SK-N-SH treated with all-trans-retinoic acid at 6 μM for 48 hours (cell line): ENCODE measurements around the gene FAM228B.

Source experiments
- ATAC-seq: fragments of 200-7000 bp; cut with Tn5 transposase; 3 replicates; pipeline ENCODE4 v1.9.1; 2020; ENCODE audit warnings: mild to moderate bottlenecking, moderate library complexity
- ARNTL ChIP-seq: fragments of 450-650 bp; formaldehyde crosslinking; IDR thresholded peaks from 2 replicates; pipeline ENCODE4 v1.5.0; 2020; ENCODE audit warnings: low read depth, mild to moderate bottlenecking, moderate library complexity, borderline replicate concordance
- BACH2 ChIP-seq: fragments of 250-450 bp; sonication (Bioruptor Pico); IDR thresholded peaks from 2 replicates; pipeline ENCODE4 v1.9.0; 2021; ENCODE audit warnings: mild to moderate bottlenecking, borderline replicate concordance
- CSDC2 ChIP-seq: fragments of 250-450 bp; sonication (Bioruptor Pico); IDR thresholded peaks from 2 replicates; pipeline ENCODE4 v1.5.0; 2020; ENCODE audit warnings: mild to moderate bottlenecking, moderate library complexity
- GLIS3 ChIP-seq: fragments of 250-450 bp; sonication (Bioruptor Pico); IDR thresholded peaks from 2 replicates; pipeline ENCODE4 v1.5.0; 2020; ENCODE audit warnings: mild to moderate bottlenecking, moderate library complexity
- ISL1 ChIP-seq: fragments of 250-450 bp; sonication (Bioruptor Pico); IDR thresholded peaks from 2 replicates; pipeline ENCODE4 v2.1.2; 2022; ENCODE audit warnings: mild to moderate bottlenecking, moderate library complexity
- OSR1 ChIP-seq: fragments of 250-450 bp; sonication (Bioruptor Pico); IDR thresholded peaks from 2 replicates; pipeline ENCODE4 v1.8.0; 2022; ENCODE audit warnings: moderate library complexity, mild to moderate bottlenecking, inconsistent platforms
- PPARA ChIP-seq: fragments of 250-450 bp; sonication (Bioruptor Pico); IDR thresholded peaks from 2 replicates; pipeline ENCODE4 v1.5.0; 2020; ENCODE audit warnings: mild to moderate bottlenecking, borderline replicate concordance
- RARB ChIP-seq: fragments of 250-450 bp; sonication (Bioruptor Pico); IDR thresholded peaks from 2 replicates; pipeline ENCODE4 v1.8.0; 2021; ENCODE audit warnings: mild to moderate bottlenecking, moderate library complexity
- SNAI2 ChIP-seq: fragments of 250-450 bp; sonication (Bioruptor Pico); IDR thresholded peaks from 2 replicates; pipeline ENCODE4 v1.5.0; 2020; ENCODE audit warnings: mild to moderate bottlenecking, moderate library complexity
- TCF4 ChIP-seq: fragments of 250-450 bp; sonication (Bioruptor Pico); IDR thresholded peaks from 2 replicates; pipeline ENCODE4 v1.8.0; 2021; ENCODE audit warnings: mild to moderate bottlenecking, moderate library complexity, borderline replicate concordance
- TOX ChIP-seq: fragments of 250-450 bp; sonication (Bioruptor Pico); IDR thresholded peaks from 2 replicates; pipeline ENCODE4 v1.8.0; 2021; ENCODE audit warnings: mild to moderate bottlenecking, moderate library complexity, borderline replicate concordance
- ZC3H10 ChIP-seq: fragments of 250-450 bp; sonication (Bioruptor Pico); IDR thresholded peaks from 2 replicates; pipeline ENCODE4 v1.5.1; 2021; ENCODE audit warnings: mild to moderate bottlenecking, moderate library complexity
- ZNF565 ChIP-seq: fragments of 450-650 bp; formaldehyde crosslinking; conservative IDR thresholded peaks from 2 replicates; pipeline ENCODE4 v1.5.0; 2020; ENCODE audit warnings: low read depth, mild to moderate bottlenecking, moderate library complexity
- ZNF70 ChIP-seq: fragments of 450-650 bp; formaldehyde crosslinking; IDR thresholded peaks from 2 replicates; pipeline ENCODE4 v1.5.0; 2020; ENCODE audit warnings: mild to moderate bottlenecking, moderate library complexity
- TF ChIP-seq, protein P1 (sequence below): fragments of 250-450 bp; sonication (Bioruptor Pico); IDR thresholded peaks from 2 replicates; pipeline ENCODE4 v1.5.1; 2020; ENCODE audit warnings: low read depth, mild to moderate bottlenecking, moderate library complexity
- TF ChIP-seq, protein P2 (sequence below): fragments of 250-450 bp; sonication (Bioruptor Pico); IDR thresholded peaks from 2 replicates; pipeline ENCODE4 v1.5.1; 2021; ENCODE audit warnings: mild to moderate bottlenecking, moderate library complexity
- TF ChIP-seq, protein P3 (sequence below): fragments of 250-450 bp; sonication (Bioruptor Pico); IDR thresholded peaks from 2 replicates; pipeline ENCODE4 v1.5.0; 2020; ENCODE audit warnings: mild to moderate bottlenecking, moderate library complexity
- TF ChIP-seq, protein P4 (sequence below): fragments of 250-450 bp; sonication (Bioruptor Pico); IDR thresholded peaks from 2 replicates; pipeline ENCODE4 v1.8.0; 2021; ENCODE audit warnings: low read depth, mild to moderate bottlenecking, moderate library complexity, borderline replicate concordance
- TF ChIP-seq, protein P5 (sequence below): fragments of 250-450 bp; sonication (Bioruptor Pico); IDR thresholded peaks from 2 replicates; pipeline ENCODE4 v1.8.0; 2020; ENCODE audit warnings: mild to moderate bottlenecking, moderate library complexity, borderline replicate concordance

The FAM228B gene

DNA sequence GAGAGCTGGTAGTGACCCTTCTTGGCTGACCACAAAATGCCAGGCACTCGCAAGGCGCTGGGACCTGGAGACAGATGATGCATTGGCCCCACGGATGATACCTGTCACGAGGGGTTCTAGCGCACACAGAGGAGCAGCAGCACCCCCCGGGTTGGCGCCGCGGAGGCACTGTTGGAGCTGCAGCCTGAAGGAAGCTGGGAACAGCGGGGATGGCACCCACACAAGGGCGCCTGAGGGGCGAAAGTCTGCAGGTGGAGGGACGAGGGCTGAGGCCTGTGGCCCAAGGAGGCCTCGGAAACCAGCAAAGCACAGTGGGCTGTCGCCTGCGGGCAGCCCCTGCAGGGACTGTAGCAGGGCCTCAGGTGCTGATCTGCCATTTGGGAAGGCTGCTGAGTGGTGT, 85.2 kb downstream of the FAM228B start:
- ATAC-seq: no peak

DNA sequence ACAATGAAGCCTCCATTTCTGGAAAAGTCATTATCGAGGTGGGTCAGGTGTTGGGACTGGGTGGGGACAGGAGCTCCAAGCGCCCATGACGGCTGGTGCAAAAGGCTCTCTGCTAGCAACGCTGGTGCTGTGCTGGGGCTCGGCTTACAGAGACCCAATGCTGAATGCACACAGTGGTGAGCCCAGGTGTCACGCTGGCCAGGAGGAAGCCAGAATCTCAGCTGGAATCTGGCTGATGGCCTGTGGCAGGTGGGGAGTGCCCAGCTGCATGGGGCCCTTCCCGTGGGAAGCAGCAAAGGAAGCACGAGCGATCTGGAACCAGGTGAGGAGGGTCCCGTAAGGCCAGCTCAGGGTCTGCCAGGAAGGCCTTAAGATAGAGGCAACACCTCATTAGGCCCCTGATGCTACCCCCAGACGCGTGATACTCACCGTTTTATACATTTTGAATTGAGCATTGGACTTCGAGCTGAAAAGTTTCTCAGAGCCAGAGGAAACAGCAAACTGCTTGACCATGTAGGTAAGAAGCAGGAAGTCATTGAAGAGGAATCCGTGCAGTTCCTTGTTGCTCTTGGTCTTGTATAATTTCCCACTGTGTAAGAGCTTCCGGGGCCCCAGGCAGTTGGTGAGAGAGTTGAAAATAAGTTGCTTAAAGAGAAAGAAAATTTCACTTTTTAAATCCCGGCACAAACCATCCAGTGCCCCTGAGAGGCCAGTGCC, 86.3 kb downstream of the FAM228B start:
- TF ChIP-seq PPARA (no peak), ZNF70 (CRISPR knock-in tag) (no peak), GLIS3 (no peak), SNAI2 (no peak), ARNTL (CRISPR knock-in tag) (no peak), ISL1 (CRISPR knock-in tag) (no peak), ZNF565 (CRISPR knock-in tag) (no peak), CSDC2 (CRISPR knock-in tag) (no peak), ZC3H10 (no peak), RARB (CRISPR knock-in tag) (no peak), OSR1 (no peak), TOX (CRISPR knock-in tag) (no peak), TCF4 (CRISPR knock-in tag) (no peak)
- TF ChIP-seq, protein P1, sequence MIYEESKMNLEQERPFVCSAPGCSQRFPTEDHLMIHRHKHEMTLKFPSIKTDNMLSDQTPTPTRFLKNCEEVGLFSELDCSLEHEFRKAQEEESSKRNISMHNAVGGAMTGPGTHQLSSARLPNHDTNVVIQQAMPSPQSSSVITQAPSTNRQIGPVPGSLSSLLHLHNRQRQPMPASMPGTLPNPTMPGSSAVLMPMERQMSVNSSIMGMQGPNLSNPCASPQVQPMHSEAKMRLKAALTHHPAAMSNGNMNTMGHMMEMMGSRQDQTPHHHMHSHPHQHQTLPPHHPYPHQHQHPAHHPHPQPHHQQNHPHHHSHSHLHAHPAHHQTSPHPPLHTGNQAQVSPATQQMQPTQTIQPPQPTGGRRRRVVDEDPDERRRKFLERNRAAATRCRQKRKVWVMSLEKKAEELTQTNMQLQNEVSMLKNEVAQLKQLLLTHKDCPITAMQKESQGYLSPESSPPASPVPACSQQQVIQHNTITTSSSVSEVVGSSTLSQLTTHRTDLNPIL (CRISPR knock-in tag): no peak
- TF ChIP-seq, protein P2, sequence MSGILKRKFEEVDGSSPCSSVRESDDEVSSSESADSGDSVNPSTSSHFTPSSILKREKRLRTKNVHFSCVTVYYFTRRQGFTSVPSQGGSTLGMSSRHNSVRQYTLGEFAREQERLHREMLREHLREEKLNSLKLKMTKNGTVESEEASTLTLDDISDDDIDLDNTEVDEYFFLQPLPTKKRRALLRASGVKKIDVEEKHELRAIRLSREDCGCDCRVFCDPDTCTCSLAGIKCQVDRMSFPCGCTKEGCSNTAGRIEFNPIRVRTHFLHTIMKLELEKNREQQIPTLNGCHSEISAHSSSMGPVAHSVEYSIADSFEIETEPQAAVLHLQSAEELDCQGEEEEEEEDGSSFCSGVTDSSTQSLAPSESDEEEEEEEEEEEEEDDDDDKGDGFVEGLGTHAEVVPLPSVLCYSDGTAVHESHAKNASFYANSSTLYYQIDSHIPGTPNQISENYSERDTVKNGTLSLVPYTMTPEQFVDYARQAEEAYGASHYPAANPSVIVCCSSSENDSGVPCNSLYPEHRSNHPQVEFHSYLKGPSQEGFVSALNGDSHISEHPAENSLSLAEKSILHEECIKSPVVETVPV (CRISPR knock-in tag): no peak
- TF ChIP-seq, protein P3, sequence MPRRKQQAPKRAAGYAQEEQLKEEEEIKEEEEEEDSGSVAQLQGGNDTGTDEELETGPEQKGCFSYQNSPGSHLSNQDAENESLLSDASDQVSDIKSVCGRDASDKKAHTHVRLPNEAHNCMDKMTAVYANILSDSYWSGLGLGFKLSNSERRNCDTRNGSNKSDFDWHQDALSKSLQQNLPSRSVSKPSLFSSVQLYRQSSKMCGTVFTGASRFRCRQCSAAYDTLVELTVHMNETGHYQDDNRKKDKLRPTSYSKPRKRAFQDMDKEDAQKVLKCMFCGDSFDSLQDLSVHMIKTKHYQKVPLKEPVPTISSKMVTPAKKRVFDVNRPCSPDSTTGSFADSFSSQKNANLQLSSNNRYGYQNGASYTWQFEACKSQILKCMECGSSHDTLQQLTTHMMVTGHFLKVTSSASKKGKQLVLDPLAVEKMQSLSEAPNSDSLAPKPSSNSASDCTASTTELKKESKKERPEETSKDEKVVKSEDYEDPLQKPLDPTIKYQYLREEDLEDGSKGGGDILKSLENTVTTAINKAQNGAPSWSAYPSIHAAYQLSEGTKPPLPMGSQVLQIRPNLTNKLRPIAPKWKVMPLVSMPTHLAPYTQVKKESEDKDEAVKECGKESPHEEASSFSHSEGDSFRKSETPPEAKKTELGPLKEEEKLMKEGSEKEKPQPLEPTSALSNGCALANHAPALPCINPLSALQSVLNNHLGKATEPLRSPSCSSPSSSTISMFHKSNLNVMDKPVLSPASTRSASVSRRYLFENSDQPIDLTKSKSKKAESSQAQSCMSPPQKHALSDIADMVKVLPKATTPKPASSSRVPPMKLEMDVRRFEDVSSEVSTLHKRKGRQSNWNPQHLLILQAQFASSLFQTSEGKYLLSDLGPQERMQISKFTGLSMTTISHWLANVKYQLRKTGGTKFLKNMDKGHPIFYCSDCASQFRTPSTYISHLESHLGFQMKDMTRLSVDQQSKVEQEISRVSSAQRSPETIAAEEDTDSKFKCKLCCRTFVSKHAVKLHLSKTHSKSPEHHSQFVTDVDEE (CRISPR knock-in tag): no peak
- ATAC-seq: no peak

More for the DNA sequence above, 85.2 kb downstream of the FAM228B start:
- TF ChIP-seq ISL1 (CRISPR knock-in tag): no peak
- no peak for TF ChIP-seq TCF4 (CRISPR knock-in tag)
- no peak for TF ChIP-seq ZC3H10
- TF ChIP-seq, protein P3 (CRISPR knock-in tag): no peak
- TF ChIP-seq, protein P1 (CRISPR knock-in tag): no peak
- TF ChIP-seq RARB (CRISPR knock-in tag): no peak
- TF ChIP-seq ARNTL (CRISPR knock-in tag): no peak
- TF ChIP-seq, protein P4, sequence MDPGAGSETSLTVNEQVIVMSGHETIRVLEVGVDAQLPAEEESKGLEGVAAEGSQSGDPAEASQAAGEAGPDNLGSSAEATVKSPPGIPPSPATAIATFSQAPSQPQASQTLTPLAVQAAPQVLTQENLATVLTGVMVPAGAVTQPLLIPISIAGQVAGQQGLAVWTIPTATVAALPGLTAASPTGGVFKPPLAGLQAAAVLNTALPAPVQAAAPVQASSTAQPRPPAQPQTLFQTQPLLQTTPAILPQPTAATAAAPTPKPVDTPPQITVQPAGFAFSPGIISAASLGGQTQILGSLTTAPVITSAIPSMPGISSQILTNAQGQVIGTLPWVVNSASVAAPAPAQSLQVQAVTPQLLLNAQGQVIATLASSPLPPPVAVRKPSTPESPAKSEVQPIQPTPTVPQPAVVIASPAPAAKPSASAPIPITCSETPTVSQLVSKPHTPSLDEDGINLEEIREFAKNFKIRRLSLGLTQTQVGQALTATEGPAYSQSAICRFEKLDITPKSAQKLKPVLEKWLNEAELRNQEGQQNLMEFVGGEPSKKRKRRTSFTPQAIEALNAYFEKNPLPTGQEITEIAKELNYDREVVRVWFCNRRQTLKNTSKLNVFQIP (CRISPR knock-in tag): no peak
- TF ChIP-seq TOX (CRISPR knock-in tag): no peak
- TF ChIP-seq ZNF565 (CRISPR knock-in tag): no peak
- TF ChIP-seq CSDC2 (CRISPR knock-in tag): no peak
- no peak for TF ChIP-seq ZNF70 (CRISPR knock-in tag)
- TF ChIP-seq PPARA: no peak
- no peak for TF ChIP-seq BACH2
- TF ChIP-seq, protein P5, sequence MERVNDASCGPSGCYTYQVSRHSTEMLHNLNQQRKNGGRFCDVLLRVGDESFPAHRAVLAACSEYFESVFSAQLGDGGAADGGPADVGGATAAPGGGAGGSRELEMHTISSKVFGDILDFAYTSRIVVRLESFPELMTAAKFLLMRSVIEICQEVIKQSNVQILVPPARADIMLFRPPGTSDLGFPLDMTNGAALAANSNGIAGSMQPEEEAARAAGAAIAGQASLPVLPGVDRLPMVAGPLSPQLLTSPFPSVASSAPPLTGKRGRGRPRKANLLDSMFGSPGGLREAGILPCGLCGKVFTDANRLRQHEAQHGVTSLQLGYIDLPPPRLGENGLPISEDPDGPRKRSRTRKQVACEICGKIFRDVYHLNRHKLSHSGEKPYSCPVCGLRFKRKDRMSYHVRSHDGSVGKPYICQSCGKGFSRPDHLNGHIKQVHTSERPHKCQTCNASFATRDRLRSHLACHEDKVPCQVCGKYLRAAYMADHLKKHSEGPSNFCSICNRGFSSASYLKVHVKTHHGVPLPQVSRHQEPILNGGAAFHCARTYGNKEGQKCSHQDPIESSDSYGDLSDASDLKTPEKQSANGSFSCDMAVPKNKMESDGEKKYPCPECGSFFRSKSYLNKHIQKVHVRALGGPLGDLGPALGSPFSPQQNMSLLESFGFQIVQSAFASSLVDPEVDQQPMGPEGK: no peak
- TF ChIP-seq, all 23 proteins: peak for 0
